GM12878 (cell line): Measurements from ENCODE around the gene FFAR1. TPM values are rescaled to one million over a fixed set of nuclear protein-coding genes. Genes with fewer than 3 reads are reported as not detected.

ENCODE experiments used
- ATAC-seq: fragments of 200-7000 bp; cut with Tn5 transposase; 3 replicates; pipeline ENCODE4 v1.9.1; 2020; ENCODE audit warnings: mild to moderate bottlenecking, moderate library complexity
- BruUV-seq: library from RNA; stranded (reverse); fragments of 400-500 nt; replicated peaks from 2 replicates; lab custom pipeline; 2021; lab: Mats Ljungman, UMichigan
- CTCF ChIA-PET: fragments of 300-600 bp; sonication (Branson Sonifier 250); formaldehyde crosslinking; extraction: SDS; loops from one replicate; lab custom pipeline; 2021; ENCODE audit warnings: inconsistent platforms; lab: Yijun Ruan, JAX
- POLR2A ChIA-PET: fragments of 350-600 bp; formaldehyde crosslinking; extraction: SDS; loops from one replicate; lab custom pipeline; 2021; ENCODE audit warnings: inconsistent platforms; lab: Charles Lee
- RAD21 ChIA-PET: fragments of 300-600 bp; sonication (Branson Sonifier 250); formaldehyde crosslinking; loops from one replicate; lab custom pipeline; 2023; ENCODE audit warnings: antibody characterized with exemption; ENCODE audit not compliant: unreplicated experiment; lab: Charles Lee
- SMC1A ChIA-PET: fragments of 300-600 bp; sonication (Branson Sonifier 250); formaldehyde crosslinking; loops from one replicate; lab custom pipeline; 2023; ENCODE audit not compliant: unreplicated experiment, uncharacterized antibody; lab: Charles Lee
- DNase-seq: peaks from one replicate; pipeline ENCODE4 v3.0.0-alpha.2; 2011; ENCODE audit warnings: low read depth, low spot score
- FAIRE-seq: peaks from 3 replicates; lab custom pipeline; 2011; peaks lifted over from hg19 to GRCh38; lab: Jason Lieb, UNC
- H2AFZ ChIP-seq: 2 replicates; pipeline ENCODE4 v1.6.0; 2011; ENCODE audit warnings: low read depth, low read length, control low read depth; ENCODE audit not compliant: control insufficient read depth
- H3K27ac ChIP-seq: 2 replicates; pipeline ENCODE4 v1.5.1; 2011; ENCODE audit warnings: control low read depth; ENCODE audit not compliant: control insufficient read depth, insufficient read depth
- H3K27me3 ChIP-seq, 2 experiments: replicated peaks in 1 of 2; 2 replicates each; pipeline versions ENCODE4 v1.6.0 to v1.6.1; 2011; ENCODE audit warnings: low read length in 1 of 2; ENCODE audit not compliant: control insufficient read depth in 2 of 2, insufficient read depth in 2 of 2
- H3K36me3 ChIP-seq, 2 experiments: 2 replicates each; pipeline ENCODE4 v1.5.1; 2011; ENCODE audit warnings: low read length in 1 of 2; ENCODE audit not compliant: control insufficient read depth in 2 of 2, insufficient read depth in 2 of 2
- H3K4me1 ChIP-seq: 2 replicates; pipeline ENCODE4 v1.6.1; 2011; ENCODE audit warnings: mild to moderate bottlenecking, low read length, moderate library complexity, mixed read lengths; ENCODE audit not compliant: control insufficient read depth, insufficient read depth
- H3K4me2 ChIP-seq: 2 replicates; pipeline ENCODE4 v1.6.0; 2011; ENCODE audit warnings: control low read depth; ENCODE audit not compliant: control insufficient read depth, insufficient read depth
- H3K4me3 ChIP-seq: fragments of 200-600 bp; sonication (generic); 2 replicates; pipeline ENCODE4 v1.5.1; 2016
- H3K79me2 ChIP-seq: 2 replicates; pipeline ENCODE4 v1.6.0; 2011; ENCODE audit warnings: low read length; ENCODE audit not compliant: control insufficient read depth, insufficient read depth
- H3K9ac ChIP-seq: 2 replicates; pipeline ENCODE4 v1.8.0; 2011; ENCODE audit warnings: low read length, control low read depth, mixed read lengths; ENCODE audit not compliant: control insufficient read depth, insufficient read depth
- H3K9me3 ChIP-seq: replicated peaks from 3 replicates; pipeline ENCODE4 v1.5.1; 2011; ENCODE audit warnings: mild to moderate bottlenecking, low read length; ENCODE audit not compliant: control insufficient read depth, insufficient read depth
- H4K20me1 ChIP-seq: 2 replicates; pipeline ENCODE4 v1.6.0; 2011; ENCODE audit not compliant: control insufficient read depth, insufficient read depth
- EED ChIP-seq: sonication (generic); IDR thresholded peaks from 2 replicates; pipeline ENCODE4 v1.6.1; 2016; ENCODE audit warnings: antibody characterized with exemption, low read depth
- GATAD2B ChIP-seq: fragments of 450-650 bp; conservative IDR thresholded peaks from 2 replicates; pipeline ENCODE4 v1.6.1; 2017; ENCODE audit warnings: low read depth, mild to moderate bottlenecking, moderate library complexity
- MLLT1 ChIP-seq: fragments of 450-650 bp; IDR thresholded peaks from 2 replicates; pipeline ENCODE4 v1.6.1; 2016; ENCODE audit warnings: mild to moderate bottlenecking
- MYC ChIP-seq: IDR thresholded peaks from 2 replicates; pipeline ENCODE4 v1.6.1; 2011; ENCODE audit warnings: mild to moderate bottlenecking, low read length, moderate library complexity, inconsistent platforms; ENCODE audit not compliant: insufficient read depth, insufficient replicate concordance, insufficient read length, severe bottlenecking
- NRF1 ChIP-seq: conservative IDR thresholded peaks from 2 replicates; pipeline ENCODE4 v1.6.1; 2011; ENCODE audit warnings: mild to moderate bottlenecking, low read depth, low read length, improper control_type of control experiment
- POLR2AphosphoS5 ChIP-seq: IDR thresholded peaks from 2 replicates; pipeline ENCODE4 v1.6.1; 2011; ENCODE audit warnings: mild to moderate bottlenecking, low read length, inconsistent platforms
- RUNX3 ChIP-seq: IDR thresholded peaks from 2 replicates; pipeline ENCODE4 v1.6.1; 2012; ENCODE audit warnings: low read length, inconsistent platforms
- SIX5 ChIP-seq: IDR thresholded peaks from 2 replicates; pipeline ENCODE4 v1.6.1; 2011; ENCODE audit warnings: mild to moderate bottlenecking, low read depth, low read length, moderate library complexity; ENCODE audit not compliant: severe bottlenecking
- YBX1 ChIP-seq: fragments of 450-650 bp; IDR thresholded peaks from 2 replicates; pipeline ENCODE4 v1.6.1; 2016; ENCODE audit warnings: antibody characterized with exemption
- ZNF217 ChIP-seq: fragments of 450-650 bp; IDR thresholded peaks from 2 replicates; pipeline ENCODE4 v1.6.1; 2017; ENCODE audit warnings: antibody characterized with exemption, mild to moderate bottlenecking
- ZNF622 ChIP-seq: fragments of 450-650 bp; IDR thresholded peaks from 2 replicates; pipeline ENCODE4 v1.6.1; 2017; ENCODE audit warnings: mild to moderate bottlenecking, inconsistent platforms
- WGBS: methylation state at CpG from one replicate; pipeline ENCODE4 v1.1.6; 2016; ENCODE audit warnings: low lambda C conversion rate; ENCODE audit not compliant: insufficient replicate concordance, insufficient coverage; ENCODE audit errors: missing lambda C conversion rate; 5-methylcytosine and 5-hydroxymethylcytosine counted together
- in situ Hi-C: fragments of 300-500 bp; cut with MboI; formaldehyde crosslinking; loops from 9 replicates; pipeline ENCODE4 v1.14.3; 2018; ENCODE audit warnings: mixed read lengths
- intact Hi-C: fragments of 100-400 bp; cut with micrococcal nuclease; formaldehyde crosslinking; loops from one replicate; pipeline ENCODE4 v1.14.2; 2022; ENCODE audit not compliant: unreplicated experiment
- polyA plus RNA-seq, 11 experiments: library from polyadenylated mRNA; depleted of rRNA in 4 of 11; unstranded in 6 of 11; stranded (reverse) in 5 of 11; fragments of >200 nt; fragmentation: Nextera tagmentation in 4 of 11; fragmentation: Illumina TruSeq in 1 of 11; extraction: Ambion mirVana in 4 of 11; extraction: Trizol in 1 of 11; gene quantifications; 1 replicate in 1 of 11; 2 replicates in 10 of 11; pipeline versions ENCODE4 v1.2.1 to v1.2.3, GENCODE V29; 2011 to 2016; ENCODE audit warnings: inconsistent platforms in 2 of 11, missing spikeins in 2 of 11, low read depth in 1 of 11
- total RNA-seq, 4 experiments: library from RNA; depleted of rRNA in 3 of 4; stranded (reverse); fragments of >200 nt in 3 of 4; fragmentation: Illumina TruSeq in 1 of 4; extraction: Trizol in 1 of 4; gene quantifications; 2 replicates each; pipeline versions ENCODE4 v1.2.1 to v1.2.3, GENCODE V29; 2013 to 2021
- TF ChIP-seq, protein P1 (sequence below): fragments of 450-650 bp; IDR thresholded peaks from 2 replicates; pipeline ENCODE4 v1.6.1; 2017; ENCODE audit warnings: mild to moderate bottlenecking, moderate library complexity

The FFAR1 gene
- total and polyA plus RNA-seq, 10 of the 15 experiments (the other 5 are each of a cell fraction or from before 2014, with no cell fraction given): 0.05 to 0.62 (median 0.14) TPM; not detected in 2

DNA sequence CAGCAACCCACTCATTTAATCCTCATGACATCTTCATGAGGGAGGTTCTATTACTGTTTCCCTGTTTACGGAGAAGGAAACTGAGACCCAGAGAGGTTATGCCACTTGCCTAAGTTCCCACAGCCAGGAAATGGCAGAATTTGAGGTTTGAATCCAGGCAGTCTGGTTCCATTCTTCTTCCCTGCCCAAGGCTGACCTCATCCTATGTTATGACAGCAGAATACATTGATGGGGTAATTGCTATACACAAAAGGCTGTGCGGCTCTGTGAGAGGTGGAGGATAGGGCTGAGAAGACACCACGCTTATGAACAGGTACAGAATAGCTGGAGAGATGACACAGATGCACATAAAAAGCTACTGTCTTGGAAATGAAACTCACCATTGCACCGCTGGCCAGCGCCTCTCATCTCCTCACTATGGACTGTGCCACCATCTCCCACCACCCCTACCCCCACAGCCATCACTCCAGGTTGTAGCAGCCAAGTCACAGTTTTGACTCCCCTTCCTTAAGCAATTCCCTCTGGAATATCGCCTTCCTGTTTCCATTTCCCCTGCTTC lies 44.3 kb upstream of the FFAR1 start:
- no peak overlapping the region for H3K4me2 ChIP-seq
- no peaks in the 10 kb centered on the region for H3K79me2 ChIP-seq
- ChIA-PET RAD21 (interaction anchor here (1.5 kb wide), 1 partner anchor 17 kb away, joined by 3 read pairs; no protein-coding TSS in a partner anchor), SMC1A (interaction anchor here (0.6 kb wide), 1 partner anchor 31 kb away, joined by 4 read pairs; no protein-coding TSS in a partner anchor), POLR2A (interaction anchor here (0.7 kb wide), 1 partner anchor 170 kb away, joined by 3 read pairs; no protein-coding TSS in a partner anchor), CTCF (no interaction called here)
- intact Hi-C loops: no loop called here
- ATAC-seq (no peak), FAIRE-seq (no peak), DNase-seq (no peak)
- H3K27me3 ChIP-seq: no peaks in the 10 kb centered on the region
- no peak overlapping the region for H3K27ac ChIP-seq
- H3K36me3 ChIP-seq: no peaks in the 10 kb centered on the region
- H3K4me1 ChIP-seq: no peaks in the 10 kb centered on the region
- no peaks in the 10 kb centered on the region for H3K9me3 ChIP-seq
- 69% methylated on average over 6 of the region's 6 CpGs for WGBS
- BruUV-seq: no TSS peak
- in situ Hi-C loops: no loop called here
- no peak overlapping the region for H3K4me3 ChIP-seq
- H4K20me1 ChIP-seq: no peaks in the 10 kb centered on the region
- H3K9ac ChIP-seq: no peak overlapping the region
- no peak overlapping the region for H2AFZ ChIP-seq
- TF ChIP-seq ZNF622 (no peak), POLR2AphosphoS5 (no peak), MYC (no peak), MLLT1 (no peak), SIX5 (no peak), GATAD2B (no peak), EED (no peak), RUNX3 (no peak), ZNF217 (no peak), YBX1 (no peak), NRF1 (no peak)
- TF ChIP-seq, protein P1, sequence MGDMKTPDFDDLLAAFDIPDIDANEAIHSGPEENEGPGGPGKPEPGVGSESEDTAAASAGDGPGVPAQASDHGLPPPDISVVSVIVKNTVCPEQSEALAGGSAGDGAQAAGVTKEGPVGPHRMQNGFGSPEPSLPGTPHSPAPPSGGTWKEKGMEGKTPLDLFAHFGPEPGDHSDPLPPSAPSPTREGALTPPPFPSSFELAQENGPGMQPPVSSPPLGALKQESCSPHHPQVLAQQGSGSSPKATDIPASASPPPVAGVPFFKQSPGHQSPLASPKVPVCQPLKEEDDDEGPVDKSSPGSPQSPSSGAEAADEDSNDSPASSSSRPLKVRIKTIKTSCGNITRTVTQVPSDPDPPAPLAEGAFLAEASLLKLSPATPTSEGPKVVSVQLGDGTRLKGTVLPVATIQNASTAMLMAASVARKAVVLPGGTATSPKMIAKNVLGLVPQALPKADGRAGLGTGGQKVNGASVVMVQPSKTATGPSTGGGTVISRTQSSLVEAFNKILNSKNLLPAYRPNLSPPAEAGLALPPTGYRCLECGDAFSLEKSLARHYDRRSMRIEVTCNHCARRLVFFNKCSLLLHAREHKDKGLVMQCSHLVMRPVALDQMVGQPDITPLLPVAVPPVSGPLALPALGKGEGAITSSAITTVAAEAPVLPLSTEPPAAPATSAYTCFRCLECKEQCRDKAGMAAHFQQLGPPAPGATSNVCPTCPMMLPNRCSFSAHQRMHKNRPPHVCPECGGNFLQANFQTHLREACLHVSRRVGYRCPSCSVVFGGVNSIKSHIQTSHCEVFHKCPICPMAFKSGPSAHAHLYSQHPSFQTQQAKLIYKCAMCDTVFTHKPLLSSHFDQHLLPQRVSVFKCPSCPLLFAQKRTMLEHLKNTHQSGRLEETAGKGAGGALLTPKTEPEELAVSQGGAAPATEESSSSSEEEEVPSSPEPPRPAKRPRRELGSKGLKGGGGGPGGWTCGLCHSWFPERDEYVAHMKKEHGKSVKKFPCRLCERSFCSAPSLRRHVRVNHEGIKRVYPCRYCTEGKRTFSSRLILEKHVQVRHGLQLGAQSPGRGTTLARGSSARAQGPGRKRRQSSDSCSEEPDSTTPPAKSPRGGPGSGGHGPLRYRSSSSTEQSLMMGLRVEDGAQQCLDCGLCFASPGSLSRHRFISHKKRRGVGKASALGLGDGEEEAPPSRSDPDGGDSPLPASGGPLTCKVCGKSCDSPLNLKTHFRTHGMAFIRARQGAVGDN: no peak
